PC-3 (cell line): ENCODE results near the gene VTI1A.

ENCODE experiments used
- CTCF ChIP-seq: fragments of 300-600 bp; sonication (generic); conservative IDR thresholded peaks from 2 replicates; pipeline ENCODE4 v1.5.1; 2017; ENCODE audit warnings: antibody characterized with exemption, low read depth, mild to moderate bottlenecking, low read length
- EZH2 ChIP-seq: fragments of 300-600 bp; sonication (generic); IDR thresholded peaks from one replicate; pipeline ENCODE4 v1.6.1; 2017; ENCODE audit warnings: antibody characterized with exemption, mild to moderate bottlenecking, low read length; ENCODE audit not compliant: unreplicated experiment
- EZH2phosphoT487 ChIP-seq: fragments of 300-600 bp; sonication (generic); IDR thresholded peaks from 2 replicates; pipeline ENCODE4 v1.6.1; 2018; ENCODE audit warnings: mild to moderate bottlenecking, antibody characterized with exemption, low read length, borderline replicate concordance

- TF ChIP-seq EZH2 (no peak), EZH2phosphoT487 (no peak), CTCF (no peak)
These were observed 63.4 kb downstream of the VTI1A start for GRCh38 chr10:112510384-112510783.
